IPS-NIHi7 (cell line): ENCODE results near the gene COX4I2.
A peak's percentile ranks its signal among the peaks of the same experiment; 100 is the strongest.

Experiments
- DNase-seq: peaks from one replicate; pipeline ENCODE4 v3.0.0; 2012; ENCODE audit warnings: mixed read lengths; ENCODE audit errors: extremely low spot score

COX4I2 gene

DNA sequence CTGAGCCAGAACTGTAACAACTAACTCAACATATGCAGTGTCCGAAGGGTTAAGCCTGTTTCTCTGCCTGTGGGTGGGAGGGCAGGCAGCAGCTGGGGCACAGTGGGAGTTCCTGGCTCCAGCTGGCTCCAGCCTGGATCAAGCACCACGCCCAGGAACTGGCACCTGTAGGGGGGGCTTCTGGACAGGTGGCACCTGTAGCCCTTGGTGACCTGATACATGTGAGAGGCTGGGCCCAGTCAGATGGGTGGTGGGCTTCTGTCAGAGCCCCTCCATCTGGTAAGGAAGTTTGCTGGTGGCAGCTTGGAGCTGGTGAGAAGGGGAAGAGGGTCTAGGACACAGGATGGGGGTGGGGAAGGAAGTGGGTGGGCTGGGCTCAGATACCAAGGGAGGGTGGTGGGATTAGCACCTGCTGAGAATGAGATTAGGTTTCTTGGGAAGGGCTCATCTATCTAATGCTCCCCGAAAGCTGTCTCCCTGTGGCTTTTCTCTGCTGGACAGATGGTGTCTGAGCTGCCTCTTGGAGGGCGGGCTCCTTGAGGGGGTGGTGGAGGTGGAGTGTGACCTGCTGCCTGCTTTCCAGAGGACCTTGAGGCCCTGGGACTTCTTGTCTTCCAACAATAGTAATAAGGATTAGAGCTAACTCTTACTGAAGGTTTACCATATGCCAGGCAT, 56.4 kb downstream of the COX4I2 start:
- DNase-seq, result peak; percentile 53
